ENCODE results near the gene SPATS2L.
A peak's percentile ranks its signal among the peaks of the same experiment; 100 is the strongest.

SPATS2L gene

GRCh38 chr2:200367155-200367554 is 60.7 kb downstream of the SPATS2L start:
- no peak overlapping the region for H3K4me3 ChIP-seq (ENCODE audit: low read length)
- H3K4me2 ChIP-seq (ENCODE audit: low read length): peak overlapping the region; percentile 15
- peaks cover 37% of the 10 kb centered on the region for H3K4me1 ChIP-seq (ENCODE audit: control insufficient read depth, insufficient read depth, low read length)
- H3K9me3 ChIP-seq (replicated peaks; ENCODE audit: low read length): no peaks in the 10 kb centered on the region
- peaks cover 2% of the 10 kb centered on the region for H3K36me3 ChIP-seq (ENCODE audit: insufficient read depth, low read length)
- no peak overlapping the region for H3K9ac ChIP-seq (ENCODE audit: low read depth, low read length)
- no peaks in the 10 kb centered on the region for H3K27me3 ChIP-seq (ENCODE audit: control insufficient read depth, insufficient read depth, low read length)

- no peak overlapping the region for H3K4me2 ChIP-seq (ENCODE audit: low read length)
- peaks cover 4% of the 10 kb centered on the region for H3K36me3 ChIP-seq (ENCODE audit: insufficient read depth, low read length)
- H3K4me1 ChIP-seq (ENCODE audit: control insufficient read depth, insufficient read depth, low read length): peaks cover 42% of the 10 kb centered on the region
- H3K9ac ChIP-seq (ENCODE audit: low read depth, low read length): no peak overlapping the region
- no peaks in the 10 kb centered on the region for H3K27me3 ChIP-seq (ENCODE audit: control insufficient read depth, insufficient read depth, low read length)
- no peaks in the 10 kb centered on the region for H3K9me3 ChIP-seq (replicated peaks; ENCODE audit: low read length)
- H3K4me3 ChIP-seq (ENCODE audit: low read length): no peak overlapping the region
These were observed 63.4 kb downstream of the SPATS2L start for GRCh38 chr2:200369886-200370285.

- Histone ChIP-seq H3K4me1 (ENCODE audit: control insufficient read depth, insufficient read depth, low read length) (peaks cover 39% of the 10 kb centered on the region), H3K4me3 (ENCODE audit: low read length) (no peak overlapping the region), H3K9me3 (replicated peaks; ENCODE audit: low read length) (no peaks in the 10 kb centered on the region), H3K9ac (ENCODE audit: low read depth, low read length) (peak overlapping the region; percentile 10), H3K27me3 (ENCODE audit: control insufficient read depth, insufficient read depth, low read length) (no peaks in the 10 kb centered on the region), H3K36me3 (ENCODE audit: insufficient read depth, low read length) (peaks cover 4% of the 10 kb centered on the region), H3K4me2 (ENCODE audit: low read length) (peak overlapping the region; percentile 38)
These were observed 66.7 kb downstream of the SPATS2L start for GRCh38 chr2:200373231-200373630.

- no peaks in the 10 kb centered on the region for H3K27me3 ChIP-seq (ENCODE audit: control insufficient read depth, insufficient read depth, low read length)
- no peak overlapping the region for H3K4me2 ChIP-seq (ENCODE audit: low read length)
- H3K4me1 ChIP-seq (ENCODE audit: control insufficient read depth, insufficient read depth, low read length): peaks cover 47% of the 10 kb centered on the region
- no peaks in the 10 kb centered on the region for H3K9me3 ChIP-seq (replicated peaks; ENCODE audit: low read length)
- H3K4me3 ChIP-seq (ENCODE audit: low read length): no peak overlapping the region
- no peak overlapping the region for H3K9ac ChIP-seq (ENCODE audit: low read depth, low read length)
- peaks cover 4% of the 10 kb centered on the region for H3K36me3 ChIP-seq (ENCODE audit: insufficient read depth, low read length)
These were observed 67.5 kb downstream of the SPATS2L start for GRCh38 chr2:200373973-200374416.

GRCh38 chr2:200376513-200377354 is 70.2 kb downstream of the SPATS2L start:
- peaks cover 70% of the 10 kb centered on the region for H3K4me1 ChIP-seq (ENCODE audit: control insufficient read depth, insufficient read depth, low read length)
- H3K9ac ChIP-seq (ENCODE audit: low read depth, low read length): no peak overlapping the region

GRCh38 chr2:200377355-200378336 is 71.2 kb downstream of the SPATS2L start:
- Histone ChIP-seq H3K9me3 (replicated peaks; ENCODE audit: low read length) (no peaks in the 10 kb centered on the region), H3K9ac (ENCODE audit: low read depth, low read length) (peak overlapping the region; percentile 43), H3K27me3 (ENCODE audit: control insufficient read depth, insufficient read depth, low read length) (no peaks in the 10 kb centered on the region), H3K4me2 (ENCODE audit: low read length) (peak overlapping the region; percentile 73), H3K4me1 (ENCODE audit: control insufficient read depth, insufficient read depth, low read length) (peaks cover 76% of the 10 kb centered on the region), H3K36me3 (ENCODE audit: insufficient read depth, low read length) (peaks cover 2% of the 10 kb centered on the region), H3K4me3 (ENCODE audit: low read length) (no peak overlapping the region)

More at GRCh38 chr2:200376513-200377354, 70.2 kb downstream of the SPATS2L start:
- peak overlapping the region; percentile 10 for H3K4me2 ChIP-seq (ENCODE audit: low read length)
- no peaks in the 10 kb centered on the region for H3K27me3 ChIP-seq (ENCODE audit: control insufficient read depth, insufficient read depth, low read length)
- no peaks in the 10 kb centered on the region for H3K9me3 ChIP-seq (replicated peaks; ENCODE audit: low read length)
- H3K36me3 ChIP-seq (ENCODE audit: insufficient read depth, low read length): peaks cover 4% of the 10 kb centered on the region
- no peak overlapping the region for H3K4me3 ChIP-seq (ENCODE audit: low read length)

GRCh38 chr2:200378652-200379290 is 72.3 kb downstream of the SPATS2L start:
- peaks cover 77% of the 10 kb centered on the region for H3K4me1 ChIP-seq (ENCODE audit: control insufficient read depth, insufficient read depth, low read length)
- H3K4me3 ChIP-seq (ENCODE audit: low read length): peak overlapping the region; percentile 36
- no peaks in the 10 kb centered on the region for H3K27me3 ChIP-seq (ENCODE audit: control insufficient read depth, insufficient read depth, low read length)
- peak overlapping the region; percentile 73 for H3K4me2 ChIP-seq (ENCODE audit: low read length)
- H3K36me3 ChIP-seq (ENCODE audit: insufficient read depth, low read length): peaks cover 2% of the 10 kb centered on the region
- peak overlapping the region; percentile 43 for H3K9ac ChIP-seq (ENCODE audit: low read depth, low read length)
- no peaks in the 10 kb centered on the region for H3K9me3 ChIP-seq (replicated peaks; ENCODE audit: low read length)

- peak overlapping the region; percentile 36 for H3K4me3 ChIP-seq (ENCODE audit: low read length)
- H3K4me2 ChIP-seq (ENCODE audit: low read length): peak overlapping the region; percentile 73
- H3K4me1 ChIP-seq (ENCODE audit: control insufficient read depth, insufficient read depth, low read length): peaks cover 70% of the 10 kb centered on the region
- H3K36me3 ChIP-seq (ENCODE audit: insufficient read depth, low read length): no peaks in the 10 kb centered on the region
- H3K27me3 ChIP-seq (ENCODE audit: control insufficient read depth, insufficient read depth, low read length): no peaks in the 10 kb centered on the region
- peak overlapping the region; percentile 43 for H3K9ac ChIP-seq (ENCODE audit: low read depth, low read length)
- H3K9me3 ChIP-seq (replicated peaks; ENCODE audit: low read length): no peaks in the 10 kb centered on the region
These were observed 73.1 kb downstream of the SPATS2L start for GRCh38 chr2:200379481-200380090.

- H3K9me3 ChIP-seq (replicated peaks; ENCODE audit: low read length): no peaks in the 10 kb centered on the region
- no peaks in the 10 kb centered on the region for H3K36me3 ChIP-seq (ENCODE audit: insufficient read depth, low read length)
- peak overlapping the region; percentile 31 for H3K4me3 ChIP-seq (ENCODE audit: low read length)
- H3K4me1 ChIP-seq (ENCODE audit: control insufficient read depth, insufficient read depth, low read length): peaks cover 70% of the 10 kb centered on the region
- H3K27me3 ChIP-seq (ENCODE audit: control insufficient read depth, insufficient read depth, low read length): no peaks in the 10 kb centered on the region
- peak overlapping the region; percentile 50 for H3K9ac ChIP-seq (ENCODE audit: low read depth, low read length)
- H3K4me2 ChIP-seq (ENCODE audit: low read length): peak overlapping the region; percentile 73
These were observed 73.6 kb downstream of the SPATS2L start for GRCh38 chr2:200380091-200380561.

- H3K4me1 ChIP-seq (ENCODE audit: control insufficient read depth, insufficient read depth, low read length): peaks cover 70% of the 10 kb centered on the region
- H3K9ac ChIP-seq (ENCODE audit: low read depth, low read length): peak overlapping the region; percentile 50
- no peaks in the 10 kb centered on the region for H3K36me3 ChIP-seq (ENCODE audit: insufficient read depth, low read length)
- H3K4me3 ChIP-seq (ENCODE audit: low read length): no peak overlapping the region
- H3K4me2 ChIP-seq (ENCODE audit: low read length): peak overlapping the region; percentile 73
- H3K9me3 ChIP-seq (replicated peaks; ENCODE audit: low read length): no peaks in the 10 kb centered on the region
- H3K27me3 ChIP-seq (ENCODE audit: control insufficient read depth, insufficient read depth, low read length): no peaks in the 10 kb centered on the region
These were observed 74.5 kb downstream of the SPATS2L start for GRCh38 chr2:200380833-200381542.
